Measurements from ENCODE around the gene ZNF506. TPM values are rescaled to one million over a fixed set of nuclear protein-coding genes. Genes with fewer than 3 reads are reported as not detected.

Gene ZNF506
- total RNA-seq: 65.3 TPM

DNA sequence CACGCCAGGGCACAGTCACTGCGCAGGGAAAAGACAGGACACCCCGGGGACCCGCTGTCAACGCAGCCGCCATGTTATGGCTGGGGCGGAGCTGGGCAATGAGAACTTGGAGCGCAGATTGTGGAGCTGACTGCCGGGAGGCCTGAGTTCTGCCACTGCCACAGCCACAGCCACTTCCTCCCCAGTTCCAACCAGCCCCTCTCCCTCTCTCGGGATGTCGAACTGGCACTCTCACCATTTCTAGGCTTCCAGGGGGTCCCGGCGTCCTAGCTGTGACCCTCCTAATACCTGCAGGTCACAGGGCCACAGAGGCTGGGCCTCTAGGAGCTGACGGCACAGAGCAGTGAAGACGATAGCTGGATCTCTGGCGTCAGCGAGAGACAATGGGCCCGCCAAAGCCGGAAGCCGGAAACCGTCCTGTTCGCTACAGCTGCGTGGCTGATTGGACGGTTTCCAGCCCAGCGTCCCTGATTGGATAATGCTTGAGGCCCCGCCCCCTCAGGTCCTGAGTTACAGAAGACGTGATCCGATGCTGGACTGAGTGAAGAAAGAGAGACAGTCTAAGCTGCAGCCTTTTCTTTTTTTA is at the start of gene ZNF506:
Gene ZNF506, minus strand, starts transcription at position 385 of the 586 bp plus-strand sequence. Its CDS starts 147 bp downstream, at position 238.

DNA sequence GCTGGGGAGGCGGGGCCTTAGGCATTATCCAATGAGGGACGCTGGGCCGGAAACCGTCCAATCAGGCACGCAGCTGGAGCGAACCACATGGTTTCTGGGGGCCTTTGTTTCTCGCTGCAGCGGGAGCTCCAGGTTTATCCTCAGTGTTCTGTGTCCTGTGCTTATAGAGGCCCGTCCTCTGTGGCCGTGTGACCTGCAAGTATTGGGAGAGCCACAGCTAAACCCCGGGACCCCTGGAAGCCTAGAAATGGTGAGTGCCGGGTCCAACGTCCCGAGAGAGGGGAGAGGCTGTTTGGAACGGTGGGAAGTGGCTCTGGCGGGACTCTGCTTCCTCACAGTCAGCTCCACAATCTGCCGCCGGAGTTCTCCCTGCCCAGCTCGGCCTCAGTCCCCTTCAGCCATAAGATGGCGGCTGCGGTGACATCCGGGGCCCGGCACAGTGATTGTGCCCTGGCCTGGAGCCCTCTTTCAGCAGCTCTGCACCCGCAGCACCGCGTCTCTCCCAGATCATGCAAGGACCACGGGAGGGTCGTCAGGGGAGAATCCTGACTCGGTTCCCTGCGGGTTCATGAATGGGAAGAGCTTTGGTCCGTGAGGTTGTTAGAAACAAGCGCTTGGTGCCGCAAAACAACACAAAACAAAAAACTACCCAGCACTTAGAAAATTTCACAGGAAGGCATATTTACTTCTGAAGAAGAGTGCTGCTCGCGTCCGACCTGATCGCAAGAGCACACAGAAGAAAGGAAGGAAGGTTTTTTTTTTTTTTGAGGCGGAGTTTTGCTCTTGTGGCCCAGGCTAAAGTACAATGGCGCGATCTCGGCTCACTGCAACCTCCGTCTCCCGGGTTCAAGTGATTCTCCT is 44.4 kb upstream of the ZNF506 start, which contains the start of gene ZNF253:
Gene ZNF253, plus strand, starts transcription at position 133 of the 861 bp plus-strand sequence. Its CDS starts 115 bp downstream, at position 248.

Other genes with a start within 250 kb of the ZNF506 start
- gene PBX4, start 203.1 kb downstream of the ZNF506 start, total RNA-seq: 8.6 TPM
- 15.4 TPM for gene LPAR2, start 193.5 kb downstream of the ZNF506 start, total RNA-seq
- gene GMIP, start 178.1 kb downstream of the ZNF506 start, total RNA-seq: 9.2 TPM
- 80.7 TPM for gene ATP13A1, start 158.1 kb downstream of the ZNF506 start, total RNA-seq
- gene ZNF101, start 152.9 kb downstream of the ZNF506 start, total RNA-seq: 9.3 TPM
- 30.3 TPM for gene ZNF14, start 88.6 kb downstream of the ZNF506 start, total RNA-seq
- gene ZNF253, start 44.1 kb upstream of the ZNF506 start, total RNA-seq: 56.9 TPM
- 27.5 TPM for gene ZNF93, start 79.2 kb upstream of the ZNF506 start, total RNA-seq
- gene ZNF682, start 217.8 kb upstream of the ZNF506 start, total RNA-seq: 10.9 TPM